BJ (cell line): Measurements from ENCODE around the gene DOHH. TPM values are rescaled to one million over a fixed set of nuclear protein-coding genes. Genes with fewer than 3 reads are reported as not detected.

Source experiments
- CTCF ChIA-PET: fragments of 350-600 bp; formaldehyde crosslinking; extraction: SDS; loops from one replicate; lab custom pipeline; 2021; ENCODE audit warnings: antibody characterized with exemption, inconsistent platforms; lab: Yijun Ruan, JAX
- POLR2A ChIA-PET: fragments of 300-600 bp; sonication (Branson Sonifier 250); formaldehyde crosslinking; extraction: SDS; loops from one replicate; lab custom pipeline; 2021; ENCODE audit warnings: antibody characterized with exemption; lab: Charles Lee
- DNase-seq: peaks from one replicate; pipeline ENCODE4 v3.0.0-alpha.2; 2011; ENCODE audit warnings: low read depth
- H3K27me3 ChIP-seq: 2 replicates; pipeline ENCODE4 v1.6.0; 2011; ENCODE audit warnings: low read length; ENCODE audit not compliant: control insufficient read depth, insufficient read depth
- H3K36me3 ChIP-seq: 2 replicates; pipeline ENCODE4 v1.5.1; 2011; ENCODE audit warnings: low read length; ENCODE audit not compliant: control insufficient read depth, insufficient read depth
- H3K4me3 ChIP-seq: 2 replicates; pipeline ENCODE4 v1.5.1; 2011; ENCODE audit warnings: low read depth, mild to moderate bottlenecking, control low read depth, low read length
- polyA plus RNA-seq: library from polyadenylated mRNA; depleted of rRNA; stranded (reverse); fragments of >200 nt; gene quantifications from 2 replicates; pipeline ENCODE4 v1.2.3, GENCODE V29; 2011
- TF ChIP-seq, protein P1 (sequence below): IDR thresholded peaks from 2 replicates; pipeline ENCODE4 v1.5.1; 2011; ENCODE audit warnings: low read depth, mild to moderate bottlenecking, control low read depth, inconsistent platforms, low read length, moderate library complexity; ENCODE audit not compliant: insufficient read depth

DOHH gene
- polyA plus RNA-seq, 1 experiment, result 8.3 TPM

DNA sequence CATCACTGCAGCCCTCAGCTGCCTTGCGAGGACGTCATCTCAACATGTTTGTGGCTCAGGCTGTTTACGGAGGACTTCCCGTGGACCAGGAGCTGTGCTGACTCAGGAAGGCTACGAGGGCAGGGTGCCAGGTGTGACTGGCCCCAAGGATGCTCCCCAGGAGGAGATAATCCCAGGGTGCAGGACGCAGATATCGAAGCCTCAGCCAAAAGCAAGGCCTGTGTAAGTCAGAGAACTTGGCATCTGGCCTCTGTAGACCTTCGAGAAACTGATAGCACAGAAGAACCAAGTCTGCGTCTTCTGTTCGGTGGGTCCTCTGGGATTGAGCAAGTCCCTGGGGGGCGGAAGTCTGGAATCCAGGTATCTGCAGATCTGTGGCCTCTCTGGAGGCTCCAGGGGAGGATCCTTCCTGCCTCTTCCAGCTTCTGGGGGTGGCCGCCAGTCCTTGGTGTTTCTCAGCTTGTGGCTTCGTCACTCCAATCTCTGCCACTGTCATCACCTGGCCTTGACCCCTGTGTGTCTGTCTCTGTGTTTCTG is 2.6 kb upstream of the DOHH start:
- TF ChIP-seq, protein P1, sequence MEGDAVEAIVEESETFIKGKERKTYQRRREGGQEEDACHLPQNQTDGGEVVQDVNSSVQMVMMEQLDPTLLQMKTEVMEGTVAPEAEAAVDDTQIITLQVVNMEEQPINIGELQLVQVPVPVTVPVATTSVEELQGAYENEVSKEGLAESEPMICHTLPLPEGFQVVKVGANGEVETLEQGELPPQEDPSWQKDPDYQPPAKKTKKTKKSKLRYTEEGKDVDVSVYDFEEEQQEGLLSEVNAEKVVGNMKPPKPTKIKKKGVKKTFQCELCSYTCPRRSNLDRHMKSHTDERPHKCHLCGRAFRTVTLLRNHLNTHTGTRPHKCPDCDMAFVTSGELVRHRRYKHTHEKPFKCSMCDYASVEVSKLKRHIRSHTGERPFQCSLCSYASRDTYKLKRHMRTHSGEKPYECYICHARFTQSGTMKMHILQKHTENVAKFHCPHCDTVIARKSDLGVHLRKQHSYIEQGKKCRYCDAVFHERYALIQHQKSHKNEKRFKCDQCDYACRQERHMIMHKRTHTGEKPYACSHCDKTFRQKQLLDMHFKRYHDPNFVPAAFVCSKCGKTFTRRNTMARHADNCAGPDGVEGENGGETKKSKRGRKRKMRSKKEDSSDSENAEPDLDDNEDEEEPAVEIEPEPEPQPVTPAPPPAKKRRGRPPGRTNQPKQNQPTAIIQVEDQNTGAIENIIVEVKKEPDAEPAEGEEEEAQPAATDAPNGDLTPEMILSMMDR, result no peak
- POLR2A ChIA-PET, result no interaction called here
- no peak for DNase-seq
- no peaks in the 10 kb centered on the region for H3K36me3 ChIP-seq
- CTCF ChIA-PET, result interaction anchor here (0.5 to 1.2 kb wide), 5 partner anchors 20 to 537 kb away, joined by 3 to 4 read pairs (median 3); partner anchors contain the start of genes SMIM44 and TEKTIP1
- H3K27me3 ChIP-seq, result no peaks in the 10 kb centered on the region
- no peak overlapping the region for H3K4me3 ChIP-seq

DNA sequence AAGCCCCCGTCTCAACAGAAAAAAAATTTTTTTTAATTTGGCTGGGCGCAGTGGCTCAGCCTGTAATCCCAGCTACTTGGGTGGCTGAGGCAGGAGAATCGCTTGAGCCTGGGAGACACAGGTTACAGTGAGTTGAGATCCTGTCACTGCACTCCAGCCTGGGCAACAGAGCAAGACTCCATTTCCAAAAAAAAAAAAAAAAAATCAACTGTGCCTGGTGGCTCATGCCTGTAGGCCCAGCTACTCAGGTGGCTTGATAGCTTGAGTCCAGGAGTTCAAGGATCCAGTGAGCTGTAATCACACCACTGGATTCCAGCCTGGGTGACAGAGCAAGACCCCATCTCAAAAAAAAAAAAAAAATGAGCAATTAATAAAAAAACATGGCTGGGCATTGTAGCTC is 1.3 kb upstream of the DOHH start:
- Histone ChIP-seq H3K36me3 (no peaks in the 10 kb centered on the region), H3K27me3 (no peaks in the 10 kb centered on the region), H3K4me3 (no peak overlapping the region)
- DNase-seq, result no peak
- ChIA-PET CTCF (interaction anchor here (0.6 to 2.1 kb wide), 5 partner anchors 14 to 582 kb away, joined by 3 to 10 read pairs (median 5); partner anchors contain the start of gene TEKTIP1), POLR2A (no interaction called here)
- TF ChIP-seq, protein P1, result no peak

DNA sequence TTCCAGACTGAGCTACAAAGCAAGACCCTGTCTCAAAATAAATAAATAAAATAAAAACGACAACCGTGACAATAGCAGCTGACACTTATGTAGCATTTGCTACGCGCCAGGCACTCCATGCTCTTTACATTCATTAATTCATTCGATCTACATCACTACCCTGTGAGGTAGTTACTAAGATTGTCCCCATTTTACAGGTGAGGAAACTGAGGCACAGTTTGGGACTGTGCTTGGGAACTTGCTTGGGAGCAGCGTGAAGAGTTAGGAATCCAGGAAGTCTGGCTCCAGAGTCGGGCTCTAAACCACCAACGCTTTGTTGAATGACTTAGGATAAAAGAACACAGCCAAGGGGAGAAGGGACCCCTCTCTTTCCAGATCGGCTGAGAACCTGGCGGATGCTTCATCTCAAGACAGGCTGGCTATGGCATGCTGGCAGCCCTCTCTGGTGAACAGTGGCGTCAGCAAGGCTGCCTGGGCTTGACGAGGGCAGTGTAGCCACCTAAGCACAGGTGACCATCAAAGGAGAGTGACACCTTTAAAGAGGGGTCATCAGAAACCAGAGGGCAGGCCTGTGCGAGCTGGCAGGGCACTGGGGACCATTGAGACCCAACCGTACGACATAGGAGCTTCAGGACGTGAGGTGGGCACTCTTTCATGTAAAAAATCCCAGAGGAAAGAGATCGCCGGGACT is 591 bp downstream of the DOHH start:
- H3K36me3 ChIP-seq, result peaks cover 7% of the 10 kb centered on the region
- peak overlapping the region; percentile 80 for H3K4me3 ChIP-seq
- ChIA-PET POLR2A (no interaction called here), CTCF (interaction anchor here (0.9 to 2.1 kb wide), 3 partner anchors 12 to 194 kb away, joined by 3 to 10 read pairs (median 8); no protein-coding TSS in a partner anchor)
- H3K27me3 ChIP-seq, result no peaks in the 10 kb centered on the region
- TF ChIP-seq, protein P1, result no peak
- DNase-seq, result no peak

DNA sequence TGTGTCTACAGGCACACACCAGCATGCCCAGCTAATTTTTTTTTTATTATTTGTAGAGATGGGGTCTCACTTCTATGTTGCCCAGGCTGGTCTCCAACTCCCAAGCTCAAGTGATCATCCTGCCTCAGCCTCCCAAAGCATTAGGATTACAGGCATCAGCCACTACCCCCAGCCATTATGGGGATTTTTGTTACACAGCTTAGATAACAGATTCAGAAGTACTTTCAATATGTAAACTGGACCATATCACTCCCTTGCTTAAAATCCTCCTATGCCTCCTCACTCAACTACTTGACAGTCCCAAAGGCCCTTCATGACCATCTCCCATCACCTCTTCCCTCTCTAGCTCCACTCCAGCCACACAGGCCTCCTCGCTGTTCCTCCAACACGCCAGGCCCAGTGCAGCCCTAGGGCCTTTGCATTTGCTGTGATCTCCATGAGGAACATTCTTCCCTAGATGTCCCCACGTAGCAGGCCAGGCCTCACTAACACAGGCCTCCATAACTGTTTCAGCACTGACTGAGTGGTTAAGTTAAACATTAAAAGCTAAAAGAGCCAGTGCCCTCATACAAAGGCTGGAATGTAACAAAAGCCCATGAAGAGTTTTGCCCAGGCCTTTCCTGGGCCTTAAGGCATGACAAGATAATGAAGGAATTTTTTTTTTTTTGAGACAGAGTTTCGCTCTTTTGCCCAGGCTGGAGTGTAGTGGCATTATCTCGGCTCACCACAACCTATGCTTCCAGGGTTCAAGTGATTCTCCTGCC is 2.5 kb downstream of the DOHH start:
- TF ChIP-seq, protein P1, result no peak
- H3K4me3 ChIP-seq, result no peak overlapping the region
- DNase-seq, result no peak
- H3K27me3 ChIP-seq, result no peaks in the 10 kb centered on the region
- ChIA-PET POLR2A (no interaction called here), CTCF (interaction anchor here (1.1 to 2.1 kb wide), 4 partner anchors 10 to 18 kb away, joined by 3 to 5 read pairs (median 4); partner anchors contain the start of gene SMIM44)
- peaks cover 13% of the 10 kb centered on the region for H3K36me3 ChIP-seq
